H1 (cell line): Measurements from ENCODE around the gene HTR3B. TPM values are rescaled to one million over a fixed set of nuclear protein-coding genes. Genes with fewer than 3 reads are reported as not detected.

ENCODE experiments used
- CTCF ChIA-PET: fragments of 300-600 bp; sonication (Branson Sonifier 250); formaldehyde crosslinking; loops from one replicate; lab custom pipeline; 2021; ENCODE audit not compliant: partially characterized antibody; lab: Charles Lee
- POLR2A ChIA-PET: fragments of 300-600 bp; sonication (Branson Sonifier 250); formaldehyde crosslinking; loops from one replicate; lab custom pipeline; 2021; ENCODE audit warnings: inconsistent platforms; ENCODE audit not compliant: partially characterized antibody; lab: Charles Lee
- DNase-seq, 2 experiments: peaks; one replicate each; pipeline versions ENCODE4 v3.0.0 to v3.0.0-alpha.2; 2010 to 2022; ENCODE audit warnings: low spot score in 2 of 2, low read depth in 1 of 2, mixed read lengths in 1 of 2
- FAIRE-seq: peaks from 2 replicates; lab custom pipeline; 2011; peaks lifted over from hg19 to GRCh38; lab: Jason Lieb, UNC
- H2AFZ ChIP-seq: 2 replicates; pipeline ENCODE4 v1.8.1; 2012; ENCODE audit warnings: low read length, inconsistent platforms
- H2AK5ac ChIP-seq: 2 replicates; pipeline ENCODE4 v1.6.1; 2013; ENCODE audit warnings: low read depth, low read length
- H2BK120ac ChIP-seq: replicated peaks from 2 replicates; pipeline ENCODE3; 2013; ENCODE audit warnings: low read depth, low read length, inconsistent platforms
- H2BK12ac ChIP-seq: 2 replicates; pipeline ENCODE4 v1.6.1; 2013; ENCODE audit warnings: low read depth, low read length
- H2BK15ac ChIP-seq: 2 replicates; pipeline ENCODE4 v1.6.1; 2013; ENCODE audit warnings: low read length
- H2BK20ac ChIP-seq: 2 replicates; pipeline ENCODE4 v1.6.1; 2013; ENCODE audit warnings: low read length
- H2BK5ac ChIP-seq: 2 replicates; pipeline ENCODE4 v1.6.1; 2013; ENCODE audit warnings: low read depth, low read length
- H3K14ac ChIP-seq: 2 replicates; pipeline ENCODE4 v1.6.1; 2013; ENCODE audit warnings: inconsistent platforms; ENCODE audit not compliant: insufficient read length
- H3K18ac ChIP-seq: 2 replicates; pipeline ENCODE4 v1.6.1; 2013; ENCODE audit warnings: low read length; ENCODE audit errors: extremely low read depth
- H3K23ac ChIP-seq: 2 replicates; pipeline ENCODE4 v1.6.1; 2013; ENCODE audit warnings: inconsistent platforms; ENCODE audit not compliant: insufficient read length
- H3K23me2 ChIP-seq: 2 replicates; pipeline ENCODE4 v1.6.1; 2013; ENCODE audit warnings: low read depth, low read length
- H3K27ac ChIP-seq: 2 replicates; pipeline ENCODE4 v1.6.1; 2011; ENCODE audit warnings: low read depth, low read length, inconsistent platforms
- H3K27me3 ChIP-seq, 4 experiments: replicated peaks in 1 of 4; 1 replicate in 1 of 4; 2 replicates in 3 of 4; pipeline versions ENCODE4 v1.6.1 to v1.8.1; 2011 to 2013; ENCODE audit warnings: low read length in 3 of 4, mild to moderate bottlenecking in 3 of 4, inconsistent platforms in 2 of 4, mixed read lengths in 2 of 4, moderate library complexity in 1 of 4; ENCODE audit not compliant: control insufficient read depth in 3 of 4, insufficient read depth in 3 of 4; ENCODE audit errors: extremely low read depth in 1 of 4
- H3K36me3 ChIP-seq, 4 experiments: 2 replicates each; pipeline versions ENCODE4 v1.6.1 to v1.8.1; 2011 to 2013; ENCODE audit warnings: mild to moderate bottlenecking in 4 of 4, low read length in 3 of 4, moderate library complexity in 2 of 4, control low read depth in 1 of 4, inconsistent platforms in 1 of 4; ENCODE audit not compliant: insufficient read depth in 4 of 4, control insufficient read depth in 2 of 4
- H3K4ac ChIP-seq: replicated peaks from 2 replicates; pipeline ENCODE3; 2013; ENCODE audit warnings: low read length, low read depth, mixed read lengths, inconsistent platforms; ENCODE audit not compliant: insufficient read length
- H3K4me1 ChIP-seq, 4 experiments: replicated peaks in 1 of 4; 1 replicate in 1 of 4; 2 replicates in 3 of 4; pipeline versions ENCODE4 v1.6.1 to v1.8.1; 2011 to 2013; ENCODE audit warnings: low read length in 3 of 4, inconsistent platforms in 2 of 4, mixed read lengths in 1 of 4; ENCODE audit not compliant: insufficient read depth in 4 of 4, control insufficient read depth in 3 of 4
- H3K4me2 ChIP-seq, 2 experiments: 2 replicates each; pipeline versions ENCODE4 v1.6.1 to v1.8.1; 2011 to 2013; ENCODE audit warnings: low read depth in 2 of 2, low read length in 2 of 2, control low read depth in 1 of 2, inconsistent platforms in 1 of 2, mild to moderate bottlenecking in 1 of 2; ENCODE audit not compliant: insufficient read depth in 1 of 2
- H3K4me3 ChIP-seq, 4 experiments: fragments of 200-600, 300-600 bp in 1 of 4; sonication (generic), shearing (Covaris generic), sonication (Bioruptor Twin) in 1 of 4; 2 replicates each; pipeline versions ENCODE4 v1.5.1 to v1.8.1; 2011 to 2016; ENCODE audit warnings: low read length in 4 of 4, low read depth in 3 of 4, control low read depth in 2 of 4, inconsistent platforms in 2 of 4, mild to moderate bottlenecking in 2 of 4, mixed read lengths in 1 of 4, moderate library complexity in 1 of 4; ENCODE audit not compliant: insufficient read depth in 2 of 4; ENCODE audit errors: extremely low read depth in 1 of 4
- H3K56ac ChIP-seq: replicated peaks from 2 replicates; pipeline ENCODE3; 2013; ENCODE audit warnings: low read depth, mild to moderate bottlenecking, mixed read lengths, low read length, inconsistent platforms; ENCODE audit not compliant: insufficient read length
- H3K79me1 ChIP-seq: 2 replicates; pipeline ENCODE4 v1.6.1; 2013; ENCODE audit warnings: low read depth, low read length, control low read depth
- H3K79me2 ChIP-seq, 2 experiments: 2 replicates each; pipeline versions ENCODE4 v1.6.1 to v1.8.1; 2012 to 2013; ENCODE audit warnings: low read length in 2 of 2, mild to moderate bottlenecking in 2 of 2, inconsistent platforms in 1 of 2; ENCODE audit not compliant: insufficient read depth in 2 of 2, control insufficient read depth in 1 of 2
- H3K9ac ChIP-seq, 4 experiments: replicated peaks in 1 of 4; 1 replicate in 1 of 4; 2 replicates in 3 of 4; pipeline versions ENCODE4 v1.6.1 to v1.8.1; 2011 to 2013; ENCODE audit warnings: low read depth in 3 of 4, low read length in 3 of 4, control low read depth in 2 of 4, mild to moderate bottlenecking in 2 of 4, moderate library complexity in 2 of 4, inconsistent platforms in 1 of 4; ENCODE audit errors: extremely low read depth in 1 of 4
- H3K9me3 ChIP-seq, 2 experiments: 2 replicates each; pipeline versions ENCODE4 v1.6.1 to v1.8.1; 2012 to 2013; ENCODE audit warnings: mild to moderate bottlenecking in 2 of 2, moderate library complexity in 2 of 2, control low read depth in 1 of 2, inconsistent platforms in 1 of 2, low read depth in 1 of 2, low read length in 1 of 2, mixed read lengths in 1 of 2; ENCODE audit not compliant: insufficient read depth in 2 of 2
- H4K20me1 ChIP-seq, 2 experiments: replicated peaks in 1 of 2; 2 replicates each; pipeline versions ENCODE3 to v1.8.1; 2011 to 2013; ENCODE audit warnings: inconsistent platforms in 2 of 2, low read length in 2 of 2, mild to moderate bottlenecking in 1 of 2; ENCODE audit not compliant: insufficient read depth in 2 of 2, control insufficient read depth in 1 of 2
- H4K5ac ChIP-seq: 2 replicates; pipeline ENCODE4 v1.6.1; 2013; ENCODE audit warnings: low read length, low read depth, mixed read lengths, inconsistent platforms; ENCODE audit not compliant: insufficient read length
- H4K8ac ChIP-seq: 2 replicates; pipeline ENCODE4 v1.8.0; 2013; ENCODE audit warnings: mild to moderate bottlenecking, moderate library complexity, low read length, inconsistent platforms; ENCODE audit not compliant: insufficient read depth; ENCODE audit errors: extremely low read depth
- H4K91ac ChIP-seq: replicated peaks from 2 replicates; pipeline ENCODE3; 2013; ENCODE audit warnings: low read length, mixed read lengths, inconsistent platforms; ENCODE audit not compliant: insufficient read length
- ATF2 ChIP-seq: IDR thresholded peaks from 2 replicates; pipeline ENCODE4 v1.6.1; 2012; ENCODE audit warnings: low read length, inconsistent platforms
- BRCA1 ChIP-seq: IDR thresholded peaks from 2 replicates; pipeline ENCODE4 v1.6.1; 2012; ENCODE audit warnings: low read depth, low read length, improper control_type of control experiment
- CEBPB ChIP-seq: IDR thresholded peaks from 2 replicates; pipeline ENCODE4 v1.6.1; 2012; ENCODE audit warnings: low read depth, low read length
- CTBP2 ChIP-seq: IDR thresholded peaks from 2 replicates; pipeline ENCODE4 v1.7.0; 2011; ENCODE audit warnings: borderline replicate concordance, mild to moderate bottlenecking, moderate library complexity, mixed read lengths, low read length; ENCODE audit not compliant: insufficient read depth, insufficient read length
- RFX5 ChIP-seq: IDR thresholded peaks from 2 replicates; pipeline ENCODE4 v1.6.1; 2011; ENCODE audit warnings: low read depth, low read length, improper control_type of control experiment, borderline replicate concordance
- RNF2 ChIP-seq: fragments of 200-900, 300-1000 bp; sonication (generic); IDR thresholded peaks from 2 replicates; pipeline ENCODE4 v1.7.1; 2016; ENCODE audit warnings: borderline replicate concordance, low read depth, mild to moderate bottlenecking, antibody characterized with exemption, low read length; ENCODE audit not compliant: poor library complexity, severe bottlenecking; ENCODE audit errors: missing control alignments
- SP2 ChIP-seq: IDR thresholded peaks from 2 replicates; pipeline ENCODE4 v1.6.1; 2012; ENCODE audit warnings: mild to moderate bottlenecking, low read length, inconsistent platforms
- TAF1 ChIP-seq: IDR thresholded peaks from 2 replicates; pipeline ENCODE4 v1.6.1; 2011; ENCODE audit warnings: mild to moderate bottlenecking, low read depth, low read length
- TAF7 ChIP-seq: optimal IDR thresholded peaks from 2 replicates; pipeline ENCODE3; 2011; ENCODE audit warnings: low read depth, mild to moderate bottlenecking, inconsistent platforms, low read length, moderate library complexity, borderline replicate concordance
- USF2 ChIP-seq: IDR thresholded peaks from 2 replicates; pipeline ENCODE4 v1.6.1; 2011; ENCODE audit warnings: low read length, improper control_type of control experiment
- WGBS, 2 experiments: shearing (Covaris generic) in 1 of 2; methylation state at CpG; one replicate each; pipeline versions ENCODE4 v1.1.6 to v1.1.7; 2013 to 2015; ENCODE audit warnings: low lambda C conversion rate in 2 of 2, mixed read lengths in 2 of 2, inconsistent platforms in 1 of 2, low coverage in 1 of 2, missing lambda C conversion rate in 1 of 2; ENCODE audit not compliant: insufficient replicate concordance in 2 of 2, insufficient coverage in 1 of 2, insufficient read length in 1 of 2; ENCODE audit errors: extremely low coverage in 1 of 2, missing lambda C conversion rate in 1 of 2; 5-methylcytosine and 5-hydroxymethylcytosine counted together
- polyA plus RNA-seq, 7 experiments: library from polyadenylated mRNA; depleted of rRNA in 3 of 7; stranded (reverse) in 5 of 7; unstranded in 2 of 7; fragments of >200 nt in 5 of 7; fragments of 200-250 nt in 2 of 7; gene quantifications; 1 replicate in 5 of 7; 2 replicates in 1 of 7; 4 replicates in 1 of 7; pipeline versions ENCODE4 v1.2.1 to v1.2.3, GENCODE V29; 2011 to 2013; ENCODE audit warnings: missing spikeins in 2 of 7, mixed read lengths in 2 of 7
- total RNA-seq: library from RNA; stranded (reverse); fragmentation: NEBNext Ultra II Directional; extraction: Animal tissue kit (Norgen Biotek cat#: 25700); gene quantifications from 2 replicates; pipeline ENCODE4 v1.2.1, GENCODE V29; 2021

HTR3B gene
- total and polyA plus RNA-seq, 2 of the 8 experiments (the other 6 are each of a cell fraction or from before 2014, with no cell fraction given) = not detected

GRCh38 chr11:113865873-113866272 lies 38.7 kb upstream of the HTR3B start:
- CTCF ChIA-PET = interaction anchor here (1.3 kb wide), 1 partner anchor 30 kb away, joined by 4 read pairs; no protein-coding TSS in a partner anchor
- H2BK12ac ChIP-seq = no peak overlapping the region
- no peak for TF ChIP-seq ATF2
- no peak for TF ChIP-seq TAF7
- no peak for TF ChIP-seq CTBP2
- TF ChIP-seq TAF1 = no peak
- TF ChIP-seq RNF2 = no peak
- no peak for TF ChIP-seq RFX5
- TF ChIP-seq SP2 = no peak
- no peak for TF ChIP-seq CEBPB
- no peak for TF ChIP-seq BRCA1
- no peak for TF ChIP-seq USF2

More at GRCh38 chr11:113865873-113866272, 38.7 kb upstream of the HTR3B start:
- H3K18ac ChIP-seq = no peak overlapping the region
- no peak overlapping the region for H4K8ac ChIP-seq
- H3K4me2 ChIP-seq = no peak overlapping the region
- H3K23me2 ChIP-seq = no peaks in the 10 kb centered on the region
- no peak overlapping the region for H3K14ac ChIP-seq
- H4K20me1 ChIP-seq = no peaks in the 10 kb centered on the region
- no peak overlapping the region for H3K27ac ChIP-seq
- no peak for DNase-seq
- H3K4me3 ChIP-seq = no peak overlapping the region
- no peak overlapping the region for H2BK15ac ChIP-seq
- H2BK120ac ChIP-seq = no peak overlapping the region
- H2AFZ ChIP-seq = no peak overlapping the region
- H3K9ac ChIP-seq = no peak overlapping the region
- no peak overlapping the region for H2BK20ac ChIP-seq
- peaks cover 2 to 40% (median 6%) of the 10 kb centered on the region in 4 experiments; a peak in 5 of 8 replicates for H3K36me3 ChIP-seq
- POLR2A ChIA-PET = interaction anchor here (2.8 to 7.8 kb wide), 3 partner anchors 7 to 16 kb away, joined by 14 to 91 read pairs (median 23); partner anchors contain the start of gene USP28
- no peak for FAIRE-seq
- H3K79me1 ChIP-seq = 0 out of 2 replicates have a peak, but pooled peaks cover 4% of the 10 kb centered on the region
- no peak overlapping the region for H2BK5ac ChIP-seq
- WGBS, 2 experiments = 94% methylated on average over 8 of the region's 8 CpGs; no CpG with 5 or more reads in 1 of the 2 experiments
- peaks cover 4 to 11% (median 7%) of the 10 kb centered on the region in 4 experiments; a peak in 5 of 7 replicates for H3K4me1 ChIP-seq
- no peaks in the 10 kb centered on the region for H3K27me3 ChIP-seq
- no peak overlapping the region for H3K4ac ChIP-seq
- H2AK5ac ChIP-seq = no peak overlapping the region
- H3K23ac ChIP-seq = no peak overlapping the region
- H3K79me2 ChIP-seq = peaks cover 14 to 93% of the 10 kb centered on the region in 2 experiments
- H3K56ac ChIP-seq = no peak overlapping the region
- H4K91ac ChIP-seq = no peak overlapping the region
- no peaks in the 10 kb centered on the region for H3K9me3 ChIP-seq
- no peak overlapping the region for H4K5ac ChIP-seq
